DOHH2 (cell line): ENCODE data around the gene PSTPIP1.

Experiments used
- CTCF ChIP-seq: fragments of 200-600 bp; sonication (generic); IDR thresholded peaks from one replicate; pipeline ENCODE4 v1.5.1; 2014; ENCODE audit warnings: antibody characterized with exemption, mild to moderate bottlenecking, low read depth, low read length; ENCODE audit not compliant: poor library complexity, severe bottlenecking
- EZH2phosphoT487 ChIP-seq: fragments of 200-600 bp; sonication (generic); IDR thresholded peaks from 2 replicates; pipeline ENCODE4 v1.6.1; 2017; ENCODE audit warnings: borderline replicate concordance, mild to moderate bottlenecking, antibody characterized with exemption, low read length, moderate library complexity, mixed read lengths

GRCh38 chr15:77010312-77010686 lies 15.4 kb downstream of the PSTPIP1 start:
- no peak for TF ChIP-seq EZH2phosphoT487
- TF ChIP-seq CTCF, result no peak
